GM21825 (cell line): ENCODE data around the gene OR8B4.
"Not testable (repeated sequence)": the region's sequence is repeated elsewhere in the genome, so short reads cannot be mapped to it uniquely, and the experiment has no call there.

ENCODE experiments used
- ATAC-seq: cut with Tn5 transposase; IDR thresholded peaks from one replicate; pipeline ENCODE4 v1.9.1; 2021; ENCODE audit warnings: mild to moderate bottlenecking, moderate library complexity; ENCODE audit not compliant: unreplicated experiment

OR8B4 gene, protein sequence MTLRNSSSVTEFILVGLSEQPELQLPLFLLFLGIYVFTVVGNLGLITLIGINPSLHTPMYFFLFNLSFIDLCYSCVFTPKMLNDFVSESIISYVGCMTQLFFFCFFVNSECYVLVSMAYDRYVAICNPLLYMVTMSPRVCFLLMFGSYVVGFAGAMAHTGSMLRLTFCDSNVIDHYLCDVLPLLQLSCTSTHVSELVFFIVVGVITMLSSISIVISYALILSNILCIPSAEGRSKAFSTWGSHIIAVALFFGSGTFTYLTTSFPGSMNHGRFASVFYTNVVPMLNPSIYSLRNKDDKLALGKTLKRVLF

DNA sequence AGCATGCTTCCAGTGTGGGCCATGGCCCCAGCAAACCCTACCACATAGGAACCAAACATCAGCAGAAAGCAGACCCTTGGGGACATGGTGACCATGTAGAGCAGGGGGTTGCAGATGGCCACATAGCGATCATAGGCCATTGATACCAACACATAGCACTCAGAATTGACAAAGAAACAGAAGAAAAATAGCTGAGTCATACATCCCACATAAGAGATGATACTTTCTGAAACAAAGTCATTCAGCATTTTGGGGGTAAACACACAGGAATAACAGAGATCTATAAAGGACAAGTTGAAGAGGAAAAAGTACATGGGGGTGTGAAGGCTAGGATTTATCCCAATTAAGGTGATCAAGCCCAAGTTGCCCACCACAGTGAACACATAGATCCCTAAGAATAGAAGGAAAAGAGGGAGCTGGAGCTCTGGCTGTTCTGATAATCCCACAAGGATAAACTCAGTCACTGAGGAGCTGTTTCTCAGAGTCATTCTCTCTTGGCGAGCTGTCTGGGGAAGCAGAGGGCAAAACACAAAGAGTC, at the start of gene OR8B4:
Gene OR8B4 (minus strand): TSS at position 488 of the 538 bp plus-strand sequence. CDS start 0 bp downstream, at position 488.
- ATAC-seq, result no peak

DNA sequence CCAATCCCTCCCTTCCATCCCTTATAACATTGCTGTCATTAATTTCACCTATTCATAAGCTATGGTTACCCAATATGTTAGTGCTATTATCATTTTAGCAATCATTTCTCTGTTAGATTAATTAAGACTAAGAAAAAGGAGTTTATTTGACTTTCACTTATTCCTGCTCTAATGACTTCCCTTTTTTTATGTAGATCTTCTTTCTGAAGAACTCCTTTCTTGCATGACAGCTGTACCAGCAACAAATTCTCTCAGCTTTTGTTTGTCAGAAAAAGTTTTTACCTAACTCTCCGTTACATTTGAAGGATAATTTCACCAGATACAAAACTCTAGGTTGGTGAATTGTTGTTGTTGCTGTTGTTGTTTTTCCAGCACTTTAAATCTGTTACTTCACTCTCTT, 49.4 kb upstream of the OR8B4 start:
- no peak for ATAC-seq

DNA sequence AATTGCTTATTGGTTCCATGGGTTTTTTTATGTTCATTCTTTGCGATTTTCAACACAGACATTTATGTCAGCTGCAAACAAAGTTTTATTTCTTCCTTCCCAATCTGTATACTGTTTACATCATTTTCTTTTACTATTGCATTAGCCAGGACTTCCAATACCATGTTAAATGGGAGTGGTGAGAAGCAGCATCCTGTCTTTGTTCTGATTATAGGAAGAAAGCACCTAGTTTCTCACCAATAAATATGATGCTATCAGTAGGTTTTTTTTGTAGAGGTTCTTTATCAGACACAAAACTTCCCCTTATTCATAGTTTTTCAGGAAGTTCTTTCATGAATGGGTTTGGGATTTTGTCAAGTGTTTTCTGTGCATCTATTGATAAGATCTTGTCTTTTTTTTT, 48.8 kb upstream of the OR8B4 start:
- ATAC-seq, result no peak

DNA sequence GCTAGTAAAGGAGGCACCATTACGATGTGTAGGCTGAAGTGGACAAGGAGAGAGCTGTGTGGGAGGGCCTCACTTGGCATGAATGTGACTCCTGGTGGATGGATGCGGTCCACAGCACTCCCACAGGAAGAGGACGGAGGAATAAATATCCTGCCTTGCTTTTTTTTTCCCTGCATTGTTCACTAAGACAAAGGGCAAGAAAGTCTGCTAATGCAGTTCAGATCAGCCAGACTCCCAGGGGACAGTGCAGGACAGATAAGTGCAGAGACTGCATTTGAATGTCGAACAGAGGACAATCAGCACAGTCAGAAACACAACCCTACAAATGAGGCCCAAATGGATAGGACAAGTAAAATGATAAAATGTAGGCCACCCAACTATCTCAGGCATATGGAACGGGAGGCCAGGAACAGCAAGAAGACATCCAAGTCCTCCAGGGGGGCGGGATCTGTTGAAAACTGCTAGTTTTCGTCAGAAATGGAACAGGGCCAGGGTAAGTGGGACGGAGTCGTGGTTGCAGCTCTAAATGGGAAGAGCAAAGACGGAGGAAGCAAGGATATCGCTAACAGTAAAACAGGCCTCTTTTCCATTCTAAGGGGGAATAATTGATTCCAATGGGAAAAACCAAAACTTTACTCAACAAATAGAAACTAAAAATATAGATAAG, 46.0 kb upstream of the OR8B4 start:
- ATAC-seq, result no peak

DNA sequence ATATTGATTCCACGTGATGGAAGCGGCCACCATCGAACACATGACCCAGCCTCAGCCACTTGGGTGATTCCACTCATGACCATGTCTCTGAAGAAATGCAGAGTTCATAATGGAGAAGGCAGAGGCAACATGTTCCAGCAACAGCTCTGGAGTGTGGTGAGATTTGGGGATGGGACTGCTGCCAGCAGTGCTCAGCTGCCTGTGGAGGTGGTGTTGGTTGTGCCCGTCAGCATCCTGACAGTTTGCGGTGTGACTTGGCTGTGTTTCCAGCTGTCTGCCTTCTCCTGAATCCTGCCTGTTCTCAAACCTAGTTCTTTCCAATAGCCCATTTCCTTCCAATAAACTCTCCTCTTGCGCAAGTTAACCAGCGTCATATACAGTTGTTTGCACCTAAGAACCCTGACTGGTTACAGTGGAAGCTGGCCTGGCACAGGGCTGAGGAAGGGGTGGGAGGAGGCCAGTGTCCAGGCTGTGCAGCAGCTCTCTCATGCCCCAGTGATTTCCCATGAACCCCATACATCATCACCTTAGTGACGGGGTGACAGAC, 42.8 kb upstream of the OR8B4 start:
- no peak for ATAC-seq

DNA sequence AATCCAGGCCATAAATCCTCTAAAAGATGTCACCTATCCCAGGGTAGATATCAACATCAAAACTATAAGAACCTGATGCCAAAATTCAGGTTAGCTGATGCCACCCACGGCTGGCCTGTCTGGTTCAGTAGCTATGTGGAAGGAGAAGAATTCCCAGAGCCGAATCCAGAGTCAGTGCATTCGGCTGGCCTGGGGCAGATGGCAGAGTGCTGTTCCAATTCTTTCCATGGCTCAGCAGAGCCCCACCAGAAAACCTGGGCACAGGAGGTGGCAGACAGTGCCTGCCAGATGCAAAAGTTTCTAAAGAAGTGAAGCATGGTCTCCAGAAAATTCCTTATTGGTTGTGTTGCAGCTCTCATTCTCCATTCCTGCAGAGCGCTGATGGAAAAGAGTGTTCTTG, 40.7 kb upstream of the OR8B4 start:
- no peak for ATAC-seq

DNA sequence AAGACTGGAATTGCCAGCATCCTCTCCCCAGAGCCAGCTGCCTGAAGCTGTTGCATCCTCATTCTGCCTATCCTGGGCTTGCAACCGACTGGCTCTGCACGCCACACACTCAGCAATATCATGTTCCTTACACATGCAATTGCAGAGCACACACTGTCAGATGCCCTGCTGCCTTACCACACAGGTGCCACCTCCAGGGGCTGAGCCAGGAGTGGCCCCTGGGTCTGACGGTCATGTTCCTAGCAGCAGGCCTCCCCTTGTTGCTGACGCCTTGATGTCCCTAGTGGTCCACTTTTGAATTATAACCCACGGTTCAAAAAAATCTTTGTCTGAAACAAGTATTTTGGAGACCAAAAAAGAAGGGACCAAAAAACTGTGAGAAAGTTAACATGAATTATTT, 39.3 kb upstream of the OR8B4 start:
- no peak for ATAC-seq

DNA sequence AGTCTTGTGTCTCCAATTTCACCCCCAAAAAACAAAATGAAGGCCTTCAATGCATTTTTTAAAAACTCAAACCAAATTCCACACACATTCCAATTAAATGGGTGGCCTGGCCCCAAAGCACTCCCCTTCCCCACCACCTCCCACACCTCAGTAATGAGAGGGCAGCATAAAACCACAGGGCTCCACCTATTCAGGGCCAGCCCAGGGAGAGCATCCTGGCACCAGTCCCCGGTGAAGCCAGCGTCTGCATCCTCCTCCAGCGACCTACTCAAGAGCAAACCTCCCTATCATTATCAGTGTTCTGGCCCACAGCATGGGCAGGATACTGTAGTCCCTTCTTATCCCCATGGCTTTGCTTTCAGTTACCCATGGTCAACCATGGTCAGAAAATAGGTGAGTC, 38.7 kb upstream of the OR8B4 start:
- ATAC-seq, result no peak

DNA sequence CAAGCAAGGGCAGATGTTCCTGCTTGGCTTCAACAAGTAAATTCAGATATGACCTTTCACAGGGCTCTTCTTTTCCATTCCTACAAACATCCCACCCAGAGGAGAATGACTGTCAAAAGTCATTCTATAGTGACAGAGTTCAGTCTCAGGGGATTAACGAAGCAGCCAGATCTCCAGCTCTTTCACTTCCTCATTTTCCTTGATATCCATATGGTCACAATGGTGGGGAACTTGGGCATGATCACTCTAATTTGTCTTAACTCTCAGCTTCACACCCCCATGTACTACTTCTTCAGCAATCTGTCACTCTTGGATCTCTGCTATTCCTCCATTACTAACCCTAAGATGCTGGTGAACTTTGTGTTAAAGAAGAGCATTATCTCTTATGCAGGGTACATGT, 35.8 kb upstream of the OR8B4 start:
- no peak for ATAC-seq

DNA sequence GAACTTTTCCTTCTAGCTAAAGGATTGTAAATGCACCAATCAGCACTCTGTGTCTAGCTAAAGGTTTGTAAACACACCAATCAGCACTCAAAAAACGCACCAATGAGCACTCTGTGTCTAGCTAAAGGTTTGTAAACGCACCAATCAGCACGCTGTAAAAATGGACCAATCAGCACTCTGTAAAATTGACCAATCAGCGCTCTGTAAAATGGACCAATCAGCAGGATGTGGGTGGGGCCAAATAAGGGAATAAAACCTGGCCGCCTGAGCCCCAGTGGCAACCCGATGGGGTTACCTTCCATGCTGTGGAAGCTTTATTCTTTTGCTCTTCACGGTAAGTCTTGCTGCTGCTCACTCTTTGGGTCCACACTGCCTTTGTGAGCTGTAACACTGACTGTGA, 34.7 kb upstream of the OR8B4 start:
- not testable (repeated sequence) for ATAC-seq

DNA sequence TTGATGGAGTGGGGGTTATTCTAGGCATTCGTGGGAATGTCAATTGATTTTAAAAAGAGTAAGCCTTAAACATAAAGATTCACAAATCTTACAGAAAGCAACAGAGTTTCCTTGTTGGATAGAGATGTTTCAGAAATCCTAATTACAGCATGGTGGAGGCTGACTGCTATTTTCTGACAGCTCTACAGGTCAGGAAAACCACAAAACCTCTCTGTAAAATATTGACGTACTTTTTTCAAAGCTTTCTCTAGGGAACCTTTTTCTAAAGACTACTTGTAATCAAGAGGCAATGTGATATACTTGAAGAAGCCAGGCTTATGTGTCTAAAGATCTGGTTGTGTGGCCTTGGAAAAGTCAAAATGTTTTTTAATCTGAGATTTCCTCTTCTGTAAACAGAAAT, 29.9 kb upstream of the OR8B4 start:
- ATAC-seq, result no peak

DNA sequence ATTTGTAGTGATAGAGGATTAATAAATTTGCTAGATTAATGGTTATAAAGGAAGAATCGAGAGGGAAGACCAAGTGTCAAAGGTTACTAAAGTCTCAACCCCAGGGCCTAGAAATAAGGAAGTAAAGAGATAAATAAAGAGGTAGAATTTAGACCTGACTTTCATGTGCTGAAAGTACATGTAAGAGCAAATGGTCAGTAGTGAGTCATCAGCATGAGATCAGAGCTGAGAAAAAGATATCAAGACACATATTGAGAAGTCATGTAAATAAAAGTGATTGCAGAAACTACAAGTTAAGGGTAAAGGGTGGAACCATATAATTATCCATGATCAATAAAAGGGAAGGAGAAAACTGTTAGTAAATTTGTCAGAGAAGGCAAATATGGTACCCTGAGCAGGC, 22.2 kb upstream of the OR8B4 start:
- ATAC-seq, result no peak

DNA sequence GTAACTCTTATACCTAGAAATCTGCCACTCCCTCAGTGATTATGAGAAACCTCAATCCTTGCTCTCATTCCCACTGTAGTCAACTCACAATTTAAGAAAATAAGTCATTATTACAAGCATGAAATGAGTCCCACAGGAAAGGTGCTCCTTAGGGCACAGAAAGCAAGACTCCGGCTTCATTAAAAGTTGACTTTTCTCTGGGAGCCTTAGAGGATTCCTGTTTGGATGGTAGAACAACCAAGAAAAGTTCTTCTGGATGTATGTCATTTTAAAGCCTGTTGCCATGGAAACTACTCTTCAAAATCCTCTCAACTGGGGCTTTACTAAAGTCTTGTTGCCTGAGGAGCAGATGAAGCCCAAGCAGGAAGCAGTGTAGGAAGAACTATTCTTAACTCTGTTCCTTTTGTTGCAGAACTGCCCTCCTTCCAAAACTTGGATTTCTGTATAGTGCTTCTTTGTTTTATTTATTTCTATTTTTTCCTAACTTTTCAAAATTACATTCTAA, 21.0 kb upstream of the OR8B4 start, which contains the start of gene OR8B8:
Gene OR8B8 (minus strand): TSS at position 51 of the 505 bp plus-strand sequence. CDS start 4,611 bp downstream, outside the sequence.
- ATAC-seq, result no peak

DNA sequence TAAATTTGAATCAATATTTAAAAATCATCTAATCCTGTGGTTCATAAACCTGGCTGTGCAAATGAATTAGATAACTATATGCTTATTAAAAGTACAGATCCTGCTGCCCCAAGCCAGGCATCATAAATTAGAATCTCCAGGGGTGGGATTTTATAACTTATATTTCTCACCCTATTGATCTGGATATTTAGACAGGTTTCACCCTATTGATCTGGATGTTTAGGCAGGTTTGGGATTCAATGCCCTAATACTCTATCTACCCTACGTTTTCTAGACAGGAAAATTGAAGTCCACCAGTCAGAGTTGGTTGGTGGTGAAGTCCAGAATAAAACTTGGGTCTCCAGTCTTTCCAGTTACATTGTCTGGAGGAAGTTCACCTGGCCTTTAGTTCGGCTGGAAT, 18.2 kb upstream of the OR8B4 start:
- ATAC-seq, result no peak

DNA sequence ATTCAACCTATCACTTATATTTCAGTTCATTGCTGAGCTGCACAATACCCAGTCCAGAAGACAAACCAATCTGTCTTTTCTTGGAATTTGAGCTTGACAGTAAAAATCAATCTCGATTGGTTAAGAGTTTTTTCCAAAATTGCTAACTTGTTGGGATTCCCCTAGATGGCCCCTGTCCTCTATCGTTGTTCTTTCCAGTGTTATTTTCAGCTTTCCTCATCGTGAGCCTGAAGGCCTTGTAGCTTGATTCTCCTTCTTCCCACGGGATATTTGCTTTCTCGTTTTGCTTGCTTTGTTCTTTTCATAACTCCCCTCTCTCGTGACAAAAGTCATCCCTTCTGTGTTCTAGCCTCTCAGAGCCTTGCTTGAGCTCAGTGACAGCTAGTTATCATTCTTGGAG, 17.8 kb upstream of the OR8B4 start:
- no peak for ATAC-seq

DNA sequence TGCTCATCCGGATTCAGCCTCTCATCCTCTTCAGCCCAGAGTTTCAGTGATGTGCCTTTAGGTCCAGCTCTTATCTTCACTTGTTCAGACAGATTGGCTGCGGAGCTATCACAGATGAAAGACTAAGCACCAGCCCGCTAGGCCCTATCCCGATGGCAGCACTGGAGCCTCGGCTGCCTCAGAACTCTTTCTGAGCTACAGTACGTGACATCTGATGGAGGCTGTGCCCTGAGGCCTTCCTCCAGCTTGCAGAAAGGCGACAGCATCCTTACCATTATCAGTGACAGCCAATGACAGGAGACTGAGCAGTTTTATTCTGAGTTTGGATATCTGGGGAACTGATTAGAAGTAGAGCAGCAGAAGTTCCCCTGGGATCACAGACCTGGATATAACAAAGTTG, 16.8 kb upstream of the OR8B4 start:
- no peak for ATAC-seq

DNA sequence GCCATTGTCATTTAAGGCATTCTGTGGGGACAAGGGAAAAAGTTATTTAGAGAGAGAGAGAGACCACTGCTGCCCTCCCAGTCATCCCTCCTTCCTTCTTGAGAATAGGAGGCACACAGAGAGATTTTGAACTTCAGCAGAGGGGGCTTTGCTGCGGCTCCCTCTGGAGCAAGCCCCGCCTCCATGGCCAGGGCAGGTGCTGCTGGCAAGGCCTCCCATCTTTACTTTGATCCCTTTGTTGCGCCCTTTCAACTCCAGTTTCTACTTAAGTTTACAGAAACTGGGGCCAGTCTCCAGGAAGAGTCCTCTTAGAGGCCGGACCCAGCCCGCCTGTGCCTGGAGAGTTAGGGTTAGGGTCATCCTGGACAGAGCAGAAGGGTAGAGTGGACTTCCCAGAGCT, 16.4 kb upstream of the OR8B4 start:
- ATAC-seq, result no peak

DNA sequence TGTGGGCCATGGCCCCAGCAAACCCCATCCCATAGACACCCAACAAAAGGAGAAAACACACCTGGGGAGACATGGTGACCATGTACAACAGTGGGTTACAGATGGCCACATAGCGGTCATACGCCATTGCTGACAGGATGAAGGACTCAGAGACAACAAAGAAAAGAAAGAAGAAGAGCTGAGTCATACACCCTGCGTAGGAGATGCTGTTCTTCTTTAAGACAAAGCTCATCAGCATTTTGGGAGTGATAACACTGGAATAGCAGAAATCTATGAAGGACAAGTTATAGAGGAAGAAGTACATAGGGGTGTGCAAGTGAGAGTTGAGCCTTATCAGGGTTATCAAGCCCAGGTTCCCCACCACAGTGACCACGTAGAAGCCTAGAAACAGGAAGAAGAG, 15.9 kb upstream of the OR8B4 start:
- no peak for ATAC-seq

DNA sequence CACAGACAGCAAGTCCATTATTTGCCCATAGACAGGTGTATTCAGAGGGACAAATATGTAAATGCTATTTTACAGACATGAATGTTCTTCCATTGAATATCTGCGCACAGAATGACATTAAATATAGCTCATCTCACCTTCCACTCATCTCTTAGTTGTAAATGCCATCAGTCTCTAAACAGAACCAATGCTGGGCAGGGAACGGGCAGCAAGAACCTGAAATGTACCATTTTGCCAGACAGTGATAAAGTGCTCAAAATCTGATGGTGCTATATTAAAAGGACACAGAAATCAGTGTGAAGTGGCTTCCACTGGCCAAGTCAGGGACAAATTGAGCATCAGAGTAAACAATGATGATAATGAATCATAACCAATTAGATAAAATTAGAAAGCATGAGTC, 10.0 kb upstream of the OR8B4 start:
- no peak for ATAC-seq

DNA sequence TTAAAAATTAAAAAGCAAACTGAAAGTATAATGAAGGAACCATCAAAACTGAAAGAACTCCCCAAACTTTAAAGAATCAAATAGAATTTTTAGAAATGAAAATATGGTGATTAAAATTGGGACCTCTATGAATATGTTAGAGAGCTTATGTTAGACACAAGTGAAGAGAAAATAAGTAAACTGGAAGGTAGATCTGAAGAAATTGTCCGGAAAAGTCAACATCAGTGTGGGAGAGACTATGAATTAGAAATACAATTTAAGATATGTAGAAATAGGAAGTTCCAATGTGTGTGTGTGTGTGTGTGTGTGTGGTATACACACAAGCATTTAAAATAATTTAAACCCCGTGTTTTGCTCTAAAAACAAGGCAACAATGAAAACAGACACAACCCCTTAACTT, 4.9 kb upstream of the OR8B4 start:
- no peak for ATAC-seq

DNA sequence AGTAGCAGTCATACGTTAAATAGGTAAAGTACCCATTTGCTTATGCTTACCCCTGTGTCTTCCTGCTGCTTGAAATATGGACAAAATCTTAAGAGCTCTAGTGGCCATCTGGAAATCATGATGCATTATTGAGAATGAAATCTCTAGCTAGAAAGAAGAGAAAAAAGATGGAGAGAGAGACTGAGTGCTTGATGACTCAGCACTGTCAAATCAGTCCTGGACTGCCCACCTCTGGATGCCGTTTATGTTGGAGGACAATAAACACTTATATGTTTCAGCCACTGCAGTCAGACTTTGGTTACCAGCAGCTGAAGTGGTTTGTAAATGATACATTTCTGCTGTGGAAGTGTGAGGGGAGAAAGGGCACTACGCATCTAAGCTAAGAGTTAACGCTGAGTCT, 3.6 kb downstream of the OR8B4 start:
- no peak for ATAC-seq

DNA sequence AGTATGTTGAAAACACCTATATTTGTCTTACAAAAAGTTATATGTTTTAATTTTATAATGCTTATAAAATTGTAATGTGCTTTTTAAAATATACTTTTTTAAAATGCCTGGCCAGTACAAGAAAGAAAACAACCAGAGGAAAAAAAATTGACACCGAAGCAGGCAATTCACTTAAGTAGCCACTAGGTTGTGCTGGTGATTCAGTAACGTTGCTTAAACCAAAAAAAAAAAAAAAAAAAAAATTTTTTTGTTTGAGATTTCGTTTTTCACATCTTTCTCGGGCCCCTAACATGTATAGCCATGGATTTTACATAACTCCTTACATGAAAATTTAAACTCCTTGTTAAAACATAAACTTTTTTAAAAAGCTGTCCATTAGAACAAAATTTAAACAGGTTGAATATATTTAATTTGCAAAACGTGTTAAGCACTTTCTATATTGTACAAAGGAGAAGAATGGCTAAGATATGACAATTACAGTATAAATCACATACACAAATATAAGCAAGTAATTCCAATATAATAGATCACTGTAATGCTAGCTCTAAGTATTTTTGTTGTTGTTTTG, 9.2 kb downstream of the OR8B4 start:
- ATAC-seq, result no peak
